NT2/D1 (cell line): ENCODE results near the gene CST3.

Source experiments
- SUZ12 ChIP-seq: IDR thresholded peaks from 2 replicates; pipeline ENCODE4 v1.6.1; 2011; ENCODE audit not compliant: insufficient read length, insufficient read depth; ENCODE audit errors: extremely low read depth
- YY1 ChIP-seq: IDR thresholded peaks from 2 replicates; pipeline ENCODE4 v1.6.1; 2011; ENCODE audit not compliant: insufficient read length, insufficient read depth
- ZNF274 ChIP-seq: IDR thresholded peaks from 2 replicates; pipeline ENCODE4 v1.6.1; 2011; ENCODE audit warnings: mild to moderate bottlenecking, low read depth, low read length

GRCh38 chr20:23602241-23602640 lies 35.5 kb downstream of the CST3 start:
- no peak for TF ChIP-seq SUZ12
- no peak for TF ChIP-seq YY1
- no peak for TF ChIP-seq ZNF274
